Motor neuron (in vitro differentiated cells): Measurements from ENCODE around the gene EFEMP2. TPM values are rescaled to one million over a fixed set of nuclear protein-coding genes. Genes with fewer than 3 reads are reported as not detected.

Experiments used
- ATAC-seq, 8 experiments: fragments of 200-7000 bp; cut with Tn5 transposase; replicated peaks in 6 of 8; 2 replicates each; pipeline ENCODE4 v1.8.0; 2021; ENCODE audit warnings: mild to moderate bottlenecking in 8 of 8, moderate library complexity in 8 of 8
- H3K27ac ChIP-seq, 2 donors: fragments of 250-450 bp; sonication (Bioruptor Pico); 2 replicates each; pipeline ENCODE4 v1.9.0; 2021; ENCODE audit warnings: antibody characterized with exemption in 2 of 2, mild to moderate bottlenecking in 2 of 2, moderate library complexity in 1 of 2
- H3K4me1 ChIP-seq, 2 donors: fragments of 250-450 bp; sonication (Bioruptor Pico); replicated peaks in 1 of 2; 2 replicates each; pipeline ENCODE4 v1.6.1; 2021; ENCODE audit warnings: antibody characterized with exemption in 2 of 2, mild to moderate bottlenecking in 2 of 2, moderate library complexity in 1 of 2
- H3K4me3 ChIP-seq, 5 donors: fragments of 250-450 bp; sonication (Bioruptor Pico); 2 replicates each; pipeline ENCODE4 v1.9.0; 2021; ENCODE audit warnings: antibody characterized with exemption in 5 of 5, mild to moderate bottlenecking in 5 of 5, moderate library complexity in 4 of 5
- WGBS, 10 experiments: fragments of 450-650 bp; shearing (Covaris generic); methylation state at CpG; one replicate each; pipeline ENCODE4 v1.0.0; 2022; 5-methylcytosine and 5-hydroxymethylcytosine counted together
- in situ Hi-C, 9 experiments: fragments of 400-800 bp; cut with MboI; loops; one replicate each; pipeline ENCODE4 v1.15.0; 2021; ENCODE audit warnings: low sequenced_read_pairs in 9 of 9, low pct_unique_long_range_greater_than_20kb in 2 of 9; ENCODE audit not compliant: unreplicated experiment in 9 of 9
- total RNA-seq, 8 experiments: library from RNA; unstranded; fragments of 300-600 nt; gene quantifications; 2 replicates each; pipeline versions ENCODE4 v1.2.3 to v1.2.4, GENCODE V29; 2022

Gene EFEMP2
- total RNA-seq, 8 experiments from 2014 or later, result 6.9 to 100 (median 10.4) TPM

DNA sequence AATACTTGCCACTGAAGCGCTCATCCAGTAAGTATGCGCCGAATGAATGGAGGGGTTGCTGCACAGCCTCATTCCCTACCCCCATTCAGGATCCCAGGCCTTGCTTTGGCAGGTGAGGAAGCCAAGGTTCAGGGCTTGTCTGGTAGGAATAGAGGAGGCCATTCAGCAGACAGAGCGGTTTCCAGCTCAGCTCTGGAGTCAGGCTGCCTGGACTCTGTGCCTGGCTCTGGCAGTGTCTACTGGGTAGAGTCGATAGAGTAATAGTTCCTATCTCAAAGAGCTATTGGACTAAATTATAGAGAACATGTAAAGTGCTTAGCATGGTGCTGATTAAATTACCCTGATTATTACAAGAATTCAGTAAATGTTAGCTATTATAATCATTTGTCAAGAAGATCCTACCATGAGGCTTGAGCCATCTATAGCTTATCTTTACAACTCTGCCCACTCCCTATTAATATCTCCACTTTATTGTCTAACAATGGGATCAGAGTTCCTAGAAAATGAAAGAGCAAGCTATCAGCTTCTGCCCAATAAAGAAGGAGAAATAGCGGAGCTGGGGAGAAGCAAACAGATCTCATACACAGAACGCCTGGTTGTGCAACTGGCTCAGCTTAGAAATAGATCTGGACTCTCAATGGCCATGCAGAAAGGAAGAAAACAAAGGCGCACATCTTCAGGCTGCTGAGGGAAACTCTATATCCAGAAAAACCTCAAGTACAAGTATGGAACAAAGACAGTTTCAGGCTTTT lies 45.4 kb downstream of the EFEMP2 start:
- 60 to 92% (median 79%) methylated on average over 1 to 7 of the region's 8 CpGs; no CpG with 5 or more reads in 1 of the 10 experiments for WGBS, 10 experiments
- no peaks in the 10 kb centered on the region for H3K4me1 ChIP-seq
- ATAC-seq, result no peak
- in situ Hi-C loops, result loop anchor here in 1 of 9 experiments (10.0 kb wide), 1 partner anchor 112 kb away; the partner anchor contains the start of gene KAT5
- no peak overlapping the region for H3K4me3 ChIP-seq
- no peak overlapping the region for H3K27ac ChIP-seq

DNA sequence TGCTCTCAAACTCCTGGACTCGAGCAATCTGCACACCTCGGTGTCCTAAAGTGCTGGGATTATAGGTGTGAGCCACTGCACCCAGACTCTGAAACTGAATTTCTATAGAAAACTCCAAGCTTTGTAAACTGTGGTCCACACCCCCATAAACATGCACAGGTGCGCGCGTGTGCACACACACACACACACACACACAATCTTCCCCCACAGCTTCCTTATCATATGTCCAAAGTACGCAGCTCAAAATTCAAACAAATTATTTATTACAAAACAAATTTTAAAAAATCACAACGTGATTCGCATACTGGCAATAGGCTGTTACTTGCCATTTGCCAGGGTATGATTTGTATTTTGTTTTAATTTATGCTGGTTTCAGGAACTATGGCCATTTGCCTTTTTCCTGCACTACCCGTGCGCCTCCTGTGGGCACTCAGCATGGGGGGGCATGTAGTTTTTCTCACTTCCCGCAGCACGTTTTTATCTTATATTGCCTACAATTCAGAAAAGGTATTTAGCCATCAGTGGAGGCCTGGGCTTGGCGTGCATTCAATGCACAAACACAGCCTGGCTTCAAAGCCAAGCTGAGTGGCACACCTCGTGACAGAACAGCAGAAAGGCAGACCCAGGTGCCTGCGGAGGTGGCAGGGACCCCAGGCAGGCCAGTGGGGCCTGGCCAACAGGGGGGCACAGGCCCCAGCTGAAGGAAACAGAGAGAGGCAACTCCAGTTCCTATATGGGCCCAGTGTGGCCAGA lies 49.6 kb downstream of the EFEMP2 start:
- H3K4me3 ChIP-seq, result no peak overlapping the region
- WGBS, 10 experiments, result 40 to 100% (median 64%) methylated on average over 2 to 11 of the region's 15 CpGs
- H3K27ac ChIP-seq, result no peak overlapping the region
- no peaks in the 10 kb centered on the region for H3K4me1 ChIP-seq
- in situ Hi-C loops, result loop anchor here in 3 of 9 experiments (10.0 to 25.0 kb wide), 2 partner anchors 108 to 111 kb away; partner anchors contain the start of genes KAT5 (in 3 of the 3) and RNASEH2C (in 2 of the 3)
- ATAC-seq, result no peak

DNA sequence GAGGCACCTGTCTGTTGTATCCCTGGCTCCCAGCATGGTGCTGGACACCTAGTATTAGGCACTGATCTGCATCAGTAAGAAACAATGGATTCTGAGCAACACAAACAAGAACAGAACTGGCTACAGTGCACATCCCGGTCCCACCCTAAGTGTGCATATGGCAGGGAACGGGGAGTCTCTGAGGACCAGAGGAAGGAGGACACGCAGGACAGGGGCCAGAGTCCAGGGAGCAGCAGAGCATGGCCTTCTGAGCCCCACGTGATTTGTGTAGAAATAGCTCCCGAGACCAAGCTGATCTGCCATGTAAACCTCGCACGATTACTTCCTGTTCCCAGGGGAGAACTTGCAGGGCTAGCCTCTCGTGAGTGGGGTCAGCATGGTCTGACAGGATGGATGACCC lies 51.5 kb downstream of the EFEMP2 start:
- 29 to 60% (median 45%) methylated on average over 1 to 7 of the region's 8 CpGs; no CpG with 5 or more reads in 5 of the 10 experiments for WGBS, 10 experiments
- H3K27ac ChIP-seq, result no peak overlapping the region
- no peak overlapping the region for H3K4me3 ChIP-seq
- in situ Hi-C loops, result loop anchor here in 3 of 9 experiments (10.0 to 25.0 kb wide), 2 partner anchors 106 to 109 kb away; partner anchors contain the start of genes KAT5 (in 3 of the 3) and RNASEH2C (in 2 of the 3)
- ATAC-seq, result no peak
- H3K4me1 ChIP-seq, result peaks cover 0 to 3% of the 10 kb centered on the region in 2 donors

DNA sequence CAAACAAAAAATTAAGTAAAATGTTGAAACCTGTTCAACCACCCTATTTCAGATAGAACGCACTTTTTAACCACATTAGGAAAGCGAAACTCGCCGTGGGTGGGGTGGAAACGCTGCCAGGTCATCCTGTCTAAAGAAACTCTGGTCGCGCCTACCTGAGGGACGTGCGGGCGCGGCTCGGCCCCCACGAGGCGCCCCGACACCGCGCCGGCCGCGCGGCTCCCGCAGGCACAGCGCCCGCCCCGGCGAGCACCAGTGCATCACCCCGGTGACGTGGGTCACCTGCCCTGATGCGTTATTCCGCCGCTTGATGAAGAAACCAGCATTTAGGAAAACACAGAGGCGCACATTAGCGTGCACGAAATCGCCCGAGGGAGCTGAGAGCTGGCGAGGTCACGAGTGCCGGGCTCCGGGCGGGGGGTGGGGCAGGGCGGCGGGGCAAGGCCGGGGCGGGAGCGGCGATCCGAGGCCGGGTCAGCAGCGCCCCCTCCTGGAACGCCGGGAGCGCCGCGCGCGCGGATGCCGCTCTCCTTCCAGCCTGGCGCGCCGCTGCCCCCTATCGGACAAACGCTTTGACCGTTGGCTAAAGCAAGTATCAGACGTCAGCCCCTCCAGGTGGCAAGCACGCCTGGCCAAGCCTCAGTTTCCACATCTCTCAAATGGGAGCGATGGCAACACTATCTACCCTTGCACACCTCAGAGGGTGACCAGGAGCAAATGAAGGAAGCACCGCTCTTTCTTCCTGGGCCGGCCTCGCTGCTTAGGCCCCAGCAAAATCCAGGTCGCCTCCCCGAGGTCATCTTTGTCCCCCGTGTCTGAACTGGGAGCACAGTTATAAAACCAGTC lies 54.5 kb downstream of the EFEMP2 start:
- Histone ChIP-seq H3K27ac (peak overlapping the region in 1 of 2 donors; percentile 68), H3K4me3 (peak overlapping the region; percentile 39 to 79 (median 58)), H3K4me1 (peaks cover 0 to 3% of the 10 kb centered on the region in 2 donors)
- peak; percentile 86 to 94 (median 89) for ATAC-seq
- in situ Hi-C loops, result loop anchor here in 2 of 9 experiments (25.0 kb wide), 1 partner anchor 106 kb away; the partner anchor contains the start of genes KAT5 (in 2 of the 2) and RNASEH2C (in 2 of the 2)
- WGBS, 10 experiments, result 0 to 32% (median 0%) methylated on average over 1 to 17 of the region's 74 CpGs; no CpG with 5 or more reads in 4 of the 10 experiments

DNA sequence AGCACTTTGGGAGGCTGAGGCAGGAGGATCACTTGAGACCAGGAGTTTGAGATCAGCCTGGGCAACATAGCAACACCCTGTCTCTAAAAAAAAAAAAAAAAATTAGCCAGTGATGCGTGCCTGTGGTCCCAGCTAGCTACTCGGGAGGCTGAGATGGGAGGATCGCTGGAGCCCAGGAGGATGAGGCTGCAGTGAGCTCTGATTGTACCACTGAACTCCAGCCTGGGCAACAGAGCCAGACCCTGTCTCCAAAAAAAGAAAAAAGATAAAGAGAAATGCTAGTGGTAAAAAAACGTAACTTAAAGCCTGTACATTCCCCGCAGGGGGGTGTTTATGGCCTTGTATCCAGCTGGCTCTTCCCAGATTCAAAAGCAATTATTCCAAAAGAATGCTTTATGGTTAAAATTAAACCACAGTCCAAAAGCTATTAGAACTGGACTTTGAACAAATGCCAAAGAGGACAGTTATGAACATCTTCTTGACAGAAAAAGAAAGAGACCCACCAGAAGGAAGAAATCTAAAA lies 55.2 kb downstream of the EFEMP2 start:
- no peak for ATAC-seq
- in situ Hi-C loops, result loop anchor here in 2 of 9 experiments (25.0 kb wide), 1 partner anchor 105 kb away; the partner anchor contains the start of genes KAT5 (in 2 of the 2) and RNASEH2C (in 2 of the 2)
- Histone ChIP-seq H3K4me1 (peaks cover 0 to 3% of the 10 kb centered on the region in 2 donors), H3K4me3 (peak overlapping the region; percentile 39 to 79 (median 58)), H3K27ac (no peak overlapping the region)
- WGBS, 10 experiments, result 19 to 67% (median 55%) methylated on average over 2 to 4 of the region's 5 CpGs

DNA sequence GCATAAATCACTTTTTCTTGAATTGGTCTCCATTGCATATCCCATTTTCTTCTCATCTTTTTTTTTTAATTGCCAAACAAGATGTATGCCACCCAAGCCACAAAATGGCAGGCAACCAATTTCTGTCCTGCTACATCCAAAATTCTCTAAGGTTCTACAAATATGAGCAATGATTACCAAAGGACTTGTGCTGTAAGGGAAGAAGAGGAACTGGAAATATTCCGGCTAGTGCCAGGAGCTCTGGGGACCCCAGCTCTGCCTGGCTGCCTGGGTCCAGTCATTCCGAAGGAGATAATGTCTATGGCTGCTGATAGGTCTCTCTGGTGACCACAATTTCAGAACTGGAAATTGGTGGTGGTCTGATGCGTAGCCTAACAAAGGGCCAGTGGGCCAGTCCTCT lies 55.9 kb downstream of the EFEMP2 start:
- Histone ChIP-seq H3K27ac (no peak overlapping the region), H3K4me3 (no peak overlapping the region), H3K4me1 (peaks cover 0 to 3% of the 10 kb centered on the region in 2 donors)
- no peak for ATAC-seq
- in situ Hi-C loops, result loop anchor here in 2 of 9 experiments (25.0 kb wide), 1 partner anchor 104 kb away; the partner anchor contains the start of genes KAT5 (in 2 of the 2) and RNASEH2C (in 2 of the 2)
- WGBS, 10 experiments, result 80 to 100% (median 98%) methylated on average over 1 to 3 of the region's 3 CpGs; no CpG with 5 or more reads in 4 of the 10 experiments

Other genes with a start within 250 kb of the EFEMP2 start
- gene SIPA1, start 234.7 kb downstream of the EFEMP2 start, total RNA-seq, result 10 to 100 TPM in 3 of 8 experiments, 1 to 10 TPM in 5; 4.8 to 16.1 (median 8.0) TPM
- gene RELA, start 209.9 kb downstream of the EFEMP2 start, total RNA-seq, result 10 to 100 TPM; 16.7 to 56.1 (median 32.2) TPM
- gene KAT5, start 160.5 kb downstream of the EFEMP2 start, total RNA-seq, result 10 to 100 TPM; 33.4 to 66.8 (median 48.6) TPM
- 10 to 100 TPM; 12.7 to 80.0 (median 25.4) TPM for gene RNASEH2C, start 152.0 kb downstream of the EFEMP2 start, total RNA-seq
- gene AP5B1, start 91.8 kb downstream of the EFEMP2 start, total RNA-seq, result 10 to 100 TPM in 1 of 8 experiments, 1 to 10 TPM in 7; 2.7 to 12.9 (median 4.8) TPM
- under 1 TPM in 5 of 8 experiments, not detected in 3; 0.05 to 0.85 (median 0.21) TPM for gene OVOL1, start 85.7 kb downstream of the EFEMP2 start, total RNA-seq
- 1 to 10 TPM; 1.5 to 6.7 (median 4.2) TPM for gene SNX32, start 38.8 kb downstream of the EFEMP2 start, total RNA-seq
- 1,000 to 10,000 TPM in 1 of 8 experiments, 100 to 1,000 TPM in 7; 482 to 1,056 (median 733) TPM for gene CFL1, start 14.6 kb downstream of the EFEMP2 start, total RNA-seq
- gene MUS81, start 12.4 kb downstream of the EFEMP2 start, total RNA-seq, result 10 to 100 TPM; 27.4 to 47.3 (median 42.1) TPM
- 1 to 10 TPM in 1 of 8 experiments, under 1 TPM in 5, not detected in 2; 0.21 to 1.7 (median 0.56) TPM for gene CTSW, start 7.0 kb upstream of the EFEMP2 start, total RNA-seq
- 10 to 100 TPM; 63.4 to 99.1 (median 84.6) TPM for gene FIBP, start 15.7 kb upstream of the EFEMP2 start, total RNA-seq
- gene CCDC85B, start 17.9 kb upstream of the EFEMP2 start, total RNA-seq, result 10 to 100 TPM in 2 of 8 experiments, 1 to 10 TPM in 6; 3.0 to 16.0 (median 6.3) TPM
- 1 to 10 TPM in 4 of 8 experiments, under 1 TPM in 4; 0.33 to 8.8 (median 1.0) TPM for gene FOSL1, start 27.6 kb upstream of the EFEMP2 start, total RNA-seq
- gene C11orf68, start 46.3 kb upstream of the EFEMP2 start, total RNA-seq, result 10 to 100 TPM; 10.5 to 24.5 (median 21.5) TPM
- gene DRAP1, start 46.6 kb upstream of the EFEMP2 start, total RNA-seq, result 100 to 1,000 TPM in 6 of 8 experiments, 10 to 100 TPM in 2; 81.0 to 228 (median 135) TPM
- gene TSGA10IP, start 72.7 kb upstream of the EFEMP2 start, total RNA-seq, result 1 to 10 TPM in 1 of 8 experiments, under 1 TPM in 5, not detected in 2; 0.16 to 1.1 (median 0.57) TPM
- 10 to 100 TPM; 26.6 to 65.4 (median 45.5) TPM for gene SART1, start 88.9 kb upstream of the EFEMP2 start, total RNA-seq
- gene EIF1AD, start 129.4 kb upstream of the EFEMP2 start, total RNA-seq, result 10 to 100 TPM; 28.6 to 36.9 (median 32.0) TPM
- gene BANF1, start 129.7 kb upstream of the EFEMP2 start, total RNA-seq, result 100 to 1,000 TPM in 2 of 8 experiments, 10 to 100 TPM in 6; 47.3 to 130 (median 74.7) TPM
- under 1 TPM in 2 of 8 experiments, not detected in 6; 0.46 to 0.81 TPM for gene CST6, start 139.2 kb upstream of the EFEMP2 start, total RNA-seq
- 1 to 10 TPM in 1 of 8 experiments, under 1 TPM in 4, not detected in 3; 0.21 to 3.1 (median 0.35) TPM for gene CATSPER1, start 153.7 kb upstream of the EFEMP2 start, total RNA-seq
- gene GAL3ST3, start 176.4 kb upstream of the EFEMP2 start, total RNA-seq, result 1 to 10 TPM in 5 of 8 experiments, under 1 TPM in 2, not detected in 1; 0.15 to 8.4 (median 4.7) TPM
- 100 to 1,000 TPM; 127 to 205 (median 176) TPM for gene SF3B2, start 179.6 kb upstream of the EFEMP2 start, total RNA-seq
- gene PACS1, start 197.5 kb upstream of the EFEMP2 start, total RNA-seq, result 10 to 100 TPM; 10.6 to 38.2 (median 21.7) TPM